ENCODE measurements around the gene MGMT. TPM values are rescaled to one million over a fixed set of nuclear protein-coding genes. Genes with fewer than 3 reads are reported as not detected.

MGMT gene
- total RNA-seq, 1 experiment from 2014 or later, result 11.5 TPM

DNA sequence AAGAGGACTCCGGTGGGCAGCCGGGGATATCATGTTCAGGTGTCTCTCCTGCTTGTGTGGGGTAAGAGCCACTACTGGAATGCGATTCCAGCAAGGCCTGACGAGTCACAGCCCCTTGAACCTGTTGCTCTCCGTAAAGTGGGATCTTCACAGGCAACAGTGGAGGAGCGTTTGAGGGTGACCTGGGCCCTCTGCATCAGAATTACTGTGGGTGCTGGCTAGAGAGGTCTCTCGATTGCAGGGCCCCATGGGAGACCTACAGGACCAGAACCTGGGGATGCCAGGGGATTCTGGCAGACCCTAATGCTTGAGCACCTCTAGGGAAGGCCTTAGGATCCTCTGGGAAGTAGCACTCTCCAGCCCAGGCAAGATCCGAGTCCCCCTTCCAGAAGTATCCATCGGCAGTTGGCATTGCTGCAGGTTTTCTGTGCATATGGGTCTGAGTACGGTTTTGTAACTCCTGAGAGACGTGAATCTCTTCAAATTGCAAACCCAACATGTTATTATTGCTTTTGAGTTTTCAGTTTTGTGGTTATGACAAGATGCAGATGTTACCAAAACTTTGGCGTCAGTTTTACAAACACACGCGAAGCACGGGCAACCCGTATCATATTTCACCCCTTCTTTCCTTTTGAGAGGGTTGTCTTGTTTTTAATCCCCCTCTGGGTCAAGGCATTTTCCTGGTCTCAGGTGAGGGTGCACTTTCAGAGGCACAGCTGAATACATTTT, 4.6 kb downstream of the MGMT start:
- Histone ChIP-seq H2AFZ (ENCODE audit: low read depth, low read length, poor library complexity, severe bottlenecking) (no peak overlapping the region), H3K79me2 (ENCODE audit: insufficient read depth, low read length) (no peaks in the 10 kb centered on the region), H3K27me3 (ENCODE audit: insufficient read depth, low read length) (no peaks in the 10 kb centered on the region), H3K27ac (ENCODE audit: low read depth, low read length) (no peak overlapping the region), H4K20me1 (ENCODE audit: insufficient read depth) (no peaks in the 10 kb centered on the region), H3K9ac (ENCODE audit: low read length) (no peak overlapping the region), H3K4me3 (replicated peaks in 1 of 2; ENCODE audit: low read depth in 1 of 2, low read length in 2 of 2) (no peak overlapping the region), H3K9me2 (ENCODE audit: insufficient read depth) (no peaks in the 10 kb centered on the region), H3K4me1 (ENCODE audit: control insufficient read depth in 1 of 2, insufficient read depth in 2 of 2, low read length in 2 of 2) (peaks cover 0 to 8% of the 10 kb centered on the region in 2 experiments; a peak in 1 of 4 replicates), H3K4me2 (ENCODE audit: low read length) (no peak overlapping the region), H3K36me3 (ENCODE audit: control insufficient read depth in 1 of 2, insufficient read depth in 2 of 2, low read length in 2 of 2) (no peaks in the 10 kb centered on the region), H3K9me3 (ENCODE audit: control insufficient read depth in 1 of 2, insufficient read depth in 1 of 2, low read depth in 1 of 2, low read length in 2 of 2) (peaks cover 9 to 11% of the 10 kb centered on the region in 2 experiments; a peak in 2 of 4 replicates)
- ChIA-PET RAD21 (ENCODE audit: low non-redundant PET in 1 of 2, low total read pairs in 2 of 2, uncharacterized antibody in 2 of 2, unreplicated experiment in 2 of 2) (no interaction called here), CTCF (no interaction called here), POLR2A (no interaction called here)
- no peak for TF ChIP-seq SP1 (IDR thresholded peaks at IDR 0.05; ENCODE audit: low read depth)
- TF ChIP-seq SIN3A (IDR thresholded peaks at IDR 0.05; ENCODE audit: low read depth), result no peak
- intact Hi-C loops (cut with micrococcal nuclease), result no loop called here
- ATAC-seq (no peak), DNase-seq (ENCODE audit: low read depth, low spot score) (no peak)
- BruUV-seq (replicated peaks), result no TSS peak

DNA sequence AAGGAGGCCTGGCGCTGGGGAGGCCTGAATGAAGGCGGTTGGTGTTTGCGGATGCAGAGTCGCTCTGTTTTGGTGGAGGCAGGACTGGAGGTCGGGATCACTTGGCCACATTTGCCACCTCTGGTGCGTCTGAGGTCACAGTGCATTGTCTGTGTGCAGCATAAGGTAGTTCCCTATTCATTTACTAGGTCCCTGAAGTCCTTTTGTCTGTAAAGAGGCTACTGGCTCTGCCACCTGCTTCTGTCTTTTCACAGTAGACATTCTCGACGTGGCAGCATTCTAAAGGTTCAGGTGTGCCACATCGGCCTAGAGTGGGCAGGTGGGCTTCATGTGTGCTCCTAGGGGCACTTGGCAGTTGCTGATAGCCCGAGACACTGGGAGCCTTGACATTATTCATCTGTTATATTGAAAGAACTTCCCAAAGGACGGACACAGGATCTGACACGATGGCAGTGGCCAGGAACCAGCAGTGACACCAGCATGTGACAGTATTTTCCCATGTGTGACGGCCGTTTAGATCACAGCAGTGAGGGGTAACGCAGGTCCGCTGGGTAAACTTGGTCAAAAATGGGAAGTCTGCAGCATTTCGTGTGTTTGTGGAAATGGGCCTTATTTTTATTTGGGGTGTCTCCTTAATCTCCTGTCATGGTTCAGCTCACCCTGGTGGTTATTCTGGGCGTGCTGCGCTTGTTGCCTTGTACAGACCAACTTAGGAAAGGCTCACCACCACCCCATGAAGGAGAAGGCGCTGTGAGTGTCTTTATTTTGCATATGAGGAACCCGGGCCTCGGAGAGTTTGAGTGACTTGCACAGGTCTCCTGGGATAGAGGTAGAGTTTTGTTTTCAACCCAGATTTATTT, 5.9 kb downstream of the MGMT start:
- no peak overlapping the region for H3K9ac ChIP-seq (ENCODE audit: low read length)
- H3K36me3 ChIP-seq (ENCODE audit: control insufficient read depth in 1 of 2, insufficient read depth in 2 of 2, low read length in 2 of 2), result no peaks in the 10 kb centered on the region
- no peak overlapping the region for H3K27ac ChIP-seq (ENCODE audit: low read depth, low read length)
- H4K20me1 ChIP-seq (ENCODE audit: insufficient read depth), result no peaks in the 10 kb centered on the region; the same call in 1 of the 2 replicates
- peaks cover 0 to 2% of the 10 kb centered on the region in 2 experiments; a peak in 1 of 4 replicates for H3K4me1 ChIP-seq (ENCODE audit: control insufficient read depth in 1 of 2, insufficient read depth in 2 of 2, low read length in 2 of 2)
- ChIA-PET RAD21 (ENCODE audit: low non-redundant PET in 1 of 2, low total read pairs in 2 of 2, uncharacterized antibody in 2 of 2, unreplicated experiment in 2 of 2) (no interaction called here), CTCF (no interaction called here), POLR2A (no interaction called here)
- BruUV-seq (replicated peaks), result no TSS peak
- no peaks in the 10 kb centered on the region for H3K9me2 ChIP-seq (ENCODE audit: insufficient read depth)
- ATAC-seq, result no peak
- H3K27me3 ChIP-seq (ENCODE audit: insufficient read depth, low read length), result no peaks in the 10 kb centered on the region
- H3K4me2 ChIP-seq (ENCODE audit: low read length), result no peak overlapping the region
- no peak for DNase-seq (ENCODE audit: low read depth, low spot score)
- no peak overlapping the region for H2AFZ ChIP-seq (ENCODE audit: low read depth, low read length, poor library complexity, severe bottlenecking)
- TF ChIP-seq TCF7L2 (IDR thresholded peaks at IDR 0.05; ENCODE audit: borderline replicate concordance, extremely low read depth, insufficient read depth, insufficient read length) (no peak), POLR2AphosphoS5 (IDR thresholded peaks at IDR 0.05; ENCODE audit: low read depth, low read length) (no peak), YY1 (IDR thresholded peaks at IDR 0.05; ENCODE audit: extremely low read depth, insufficient replicate concordance, low read depth, low read length) (no peak), JUND (IDR thresholded peaks at IDR 0.05) (no peak), ZFX (IDR thresholded peaks at IDR 0.05) (no peak), POLR2A (IDR thresholded peaks at IDR 0.05; ENCODE audit: borderline replicate concordance, extremely low read depth, insufficient read depth, insufficient read length) (no peak), EZH2phosphoT487 (IDR thresholded peaks at IDR 0.05; ENCODE audit: borderline replicate concordance) (no peak), SP1 (IDR thresholded peaks at IDR 0.05; ENCODE audit: low read depth) (no peak)
- TF ChIP-seq, protein P1, sequence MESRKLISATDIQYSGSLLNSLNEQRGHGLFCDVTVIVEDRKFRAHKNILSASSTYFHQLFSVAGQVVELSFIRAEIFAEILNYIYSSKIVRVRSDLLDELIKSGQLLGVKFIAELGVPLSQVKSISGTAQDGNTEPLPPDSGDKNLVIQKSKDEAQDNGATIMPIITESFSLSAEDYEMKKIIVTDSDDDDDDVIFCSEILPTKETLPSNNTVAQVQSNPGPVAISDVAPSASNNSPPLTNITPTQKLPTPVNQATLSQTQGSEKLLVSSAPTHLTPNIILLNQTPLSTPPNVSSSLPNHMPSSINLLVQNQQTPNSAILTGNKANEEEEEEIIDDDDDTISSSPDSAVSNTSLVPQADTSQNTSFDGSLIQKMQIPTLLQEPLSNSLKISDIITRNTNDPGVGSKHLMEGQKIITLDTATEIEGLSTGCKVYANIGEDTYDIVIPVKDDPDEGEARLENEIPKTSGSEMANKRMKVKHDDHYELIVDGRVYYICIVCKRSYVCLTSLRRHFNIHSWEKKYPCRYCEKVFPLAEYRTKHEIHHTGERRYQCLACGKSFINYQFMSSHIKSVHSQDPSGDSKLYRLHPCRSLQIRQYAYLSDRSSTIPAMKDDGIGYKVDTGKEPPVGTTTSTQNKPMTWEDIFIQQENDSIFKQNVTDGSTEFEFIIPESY (IDR thresholded peaks at IDR 0.05; ENCODE audit: extremely low read depth, insufficient replicate concordance, low read length), result no peak
- TF ChIP-seq, protein P2, sequence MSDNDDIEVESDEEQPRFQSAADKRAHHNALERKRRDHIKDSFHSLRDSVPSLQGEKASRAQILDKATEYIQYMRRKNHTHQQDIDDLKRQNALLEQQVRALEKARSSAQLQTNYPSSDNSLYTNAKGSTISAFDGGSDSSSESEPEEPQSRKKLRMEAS (IDR thresholded peaks at IDR 0.05), result no peak
- TF ChIP-seq, protein P3, sequence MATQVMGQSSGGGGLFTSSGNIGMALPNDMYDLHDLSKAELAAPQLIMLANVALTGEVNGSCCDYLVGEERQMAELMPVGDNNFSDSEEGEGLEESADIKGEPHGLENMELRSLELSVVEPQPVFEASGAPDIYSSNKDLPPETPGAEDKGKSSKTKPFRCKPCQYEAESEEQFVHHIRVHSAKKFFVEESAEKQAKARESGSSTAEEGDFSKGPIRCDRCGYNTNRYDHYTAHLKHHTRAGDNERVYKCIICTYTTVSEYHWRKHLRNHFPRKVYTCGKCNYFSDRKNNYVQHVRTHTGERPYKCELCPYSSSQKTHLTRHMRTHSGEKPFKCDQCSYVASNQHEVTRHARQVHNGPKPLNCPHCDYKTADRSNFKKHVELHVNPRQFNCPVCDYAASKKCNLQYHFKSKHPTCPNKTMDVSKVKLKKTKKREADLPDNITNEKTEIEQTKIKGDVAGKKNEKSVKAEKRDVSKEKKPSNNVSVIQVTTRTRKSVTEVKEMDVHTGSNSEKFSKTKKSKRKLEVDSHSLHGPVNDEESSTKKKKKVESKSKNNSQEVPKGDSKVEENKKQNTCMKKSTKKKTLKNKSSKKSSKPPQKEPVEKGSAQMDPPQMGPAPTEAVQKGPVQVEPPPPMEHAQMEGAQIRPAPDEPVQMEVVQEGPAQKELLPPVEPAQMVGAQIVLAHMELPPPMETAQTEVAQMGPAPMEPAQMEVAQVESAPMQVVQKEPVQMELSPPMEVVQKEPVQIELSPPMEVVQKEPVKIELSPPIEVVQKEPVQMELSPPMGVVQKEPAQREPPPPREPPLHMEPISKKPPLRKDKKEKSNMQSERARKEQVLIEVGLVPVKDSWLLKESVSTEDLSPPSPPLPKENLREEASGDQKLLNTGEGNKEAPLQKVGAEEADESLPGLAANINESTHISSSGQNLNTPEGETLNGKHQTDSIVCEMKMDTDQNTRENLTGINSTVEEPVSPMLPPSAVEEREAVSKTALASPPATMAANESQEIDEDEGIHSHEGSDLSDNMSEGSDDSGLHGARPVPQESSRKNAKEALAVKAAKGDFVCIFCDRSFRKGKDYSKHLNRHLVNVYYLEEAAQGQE (IDR thresholded peaks at IDR 0.05; ENCODE audit: low read depth), result no peak
- H3K79me2 ChIP-seq (ENCODE audit: insufficient read depth, low read length), result no peaks in the 10 kb centered on the region
- H3K4me3 ChIP-seq (replicated peaks in 1 of 2; ENCODE audit: low read depth in 1 of 2, low read length in 2 of 2), result no peak overlapping the region
- H3K9me3 ChIP-seq (ENCODE audit: control insufficient read depth in 1 of 2, insufficient read depth in 1 of 2, low read depth in 1 of 2, low read length in 2 of 2), result peaks cover 10 to 24% of the 10 kb centered on the region in 2 experiments; a peak in 2 of 4 replicates
- intact Hi-C loops (cut with micrococcal nuclease), result no loop called here
